A172 (cell line): ENCODE data around the gene CLINT1. TPM values are rescaled to one million over a fixed set of nuclear protein-coding genes. Genes with fewer than 3 reads are reported as not detected.

Experiments
- DNase-seq: peaks from one replicate; pipeline ENCODE4 v3.0.0-alpha.2; 2015; ENCODE audit warnings: low spot score
- total RNA-seq: library from RNA; depleted of rRNA; stranded (reverse); fragments of >200 nt; shearing (Covaris generic); gene quantifications from 2 replicates; pipeline ENCODE4 v1.2.3, GENCODE V29; 2014

The CLINT1 gene
- total RNA-seq, 1 experiment from 2014 or later: 79.2 TPM

DNA sequence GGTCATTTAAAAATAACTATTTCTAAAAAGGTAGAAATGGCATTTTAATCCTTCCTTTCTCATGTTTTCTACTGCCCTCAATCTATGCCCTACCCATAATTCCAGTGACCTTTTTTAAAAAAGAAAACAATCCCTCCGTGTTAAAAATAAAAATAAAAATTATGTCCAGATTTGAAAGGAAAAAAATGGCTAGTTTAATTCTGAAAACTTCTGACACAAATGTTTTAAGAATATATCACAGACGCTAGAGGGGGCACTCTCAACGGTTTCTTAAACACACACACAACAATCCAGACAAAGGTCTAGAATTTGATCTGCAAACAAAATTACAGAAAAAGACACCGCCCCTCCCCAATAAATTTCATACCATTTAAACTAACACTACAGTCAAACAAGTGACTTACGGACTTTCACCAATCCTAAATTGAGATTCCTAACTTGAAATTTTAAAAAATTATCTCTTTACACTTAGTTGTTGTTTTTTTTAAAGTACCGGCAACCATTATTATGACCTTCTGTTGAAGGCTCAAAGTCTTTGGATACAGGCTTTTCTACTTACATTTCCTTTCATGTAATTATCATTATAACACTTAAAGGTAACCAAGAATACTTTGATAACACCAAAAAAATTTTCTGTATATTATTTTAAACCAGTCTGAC is 38.2 kb downstream of the CLINT1 start:
- DNase-seq: peak; percentile 31

DNA sequence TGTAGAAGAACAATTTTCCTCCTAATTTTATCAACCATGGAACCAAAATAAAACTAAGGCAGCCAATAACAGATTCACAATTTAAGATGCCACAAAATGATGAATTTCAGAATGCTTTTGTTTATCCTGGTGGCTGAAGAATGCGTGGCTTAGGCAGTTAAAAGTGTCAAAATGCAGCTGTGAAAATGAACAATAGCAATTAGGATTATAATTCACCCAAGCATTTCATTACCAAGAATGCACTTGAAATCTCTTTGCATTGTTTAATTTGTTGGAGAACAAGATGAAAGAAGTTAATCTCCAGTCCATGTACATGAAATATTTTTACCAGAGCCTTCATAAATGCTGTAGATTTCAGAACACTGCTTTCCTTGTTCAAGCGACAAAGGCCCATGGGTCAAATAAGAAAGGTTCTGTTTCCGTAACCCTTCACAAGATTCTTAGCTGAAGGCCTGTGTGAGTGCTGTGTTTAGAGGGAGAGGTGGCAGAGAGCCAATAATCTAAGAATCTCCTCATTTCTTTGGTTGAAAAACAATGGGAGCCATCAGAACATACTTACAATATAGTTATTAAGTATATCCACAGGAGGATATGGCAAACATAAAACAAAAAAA is 39.3 kb downstream of the CLINT1 start:
- DNase-seq: no peak

DNA sequence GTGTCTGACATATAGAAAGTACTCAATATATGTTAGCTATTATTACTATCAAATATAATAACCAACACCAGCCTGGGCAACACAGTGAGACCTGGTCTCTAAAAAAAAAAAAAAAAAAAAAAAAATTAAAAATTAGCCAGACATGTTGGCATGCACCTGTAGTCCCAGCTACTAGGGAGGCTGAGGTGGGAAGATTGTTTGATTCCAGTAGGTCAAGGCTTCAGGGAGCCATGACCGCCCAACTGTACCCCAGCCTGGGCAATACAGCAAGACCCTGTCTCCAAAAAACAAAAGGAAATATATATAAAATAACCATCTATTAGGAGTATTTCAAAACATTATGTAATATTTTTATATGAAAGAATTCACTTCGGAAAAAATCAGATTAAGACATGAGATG is 40.6 kb downstream of the CLINT1 start:
- no peak for DNase-seq

DNA sequence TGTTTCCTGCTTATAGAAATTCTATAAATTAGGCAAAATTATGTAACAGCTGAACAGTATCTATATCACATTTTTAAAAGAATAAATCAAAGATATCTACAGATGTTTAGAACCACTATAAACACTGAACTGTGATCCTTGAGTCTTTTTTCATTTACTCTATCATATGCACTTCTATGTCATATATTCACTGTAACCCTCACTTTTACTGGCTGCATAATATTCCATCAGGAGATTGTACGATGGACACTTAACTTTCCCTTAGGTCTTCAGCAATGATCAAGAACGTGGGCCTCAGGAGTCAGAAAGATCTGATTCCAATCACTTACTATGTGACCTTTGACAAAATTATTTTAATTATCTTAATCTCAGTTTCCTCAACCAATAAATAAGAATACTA is 41.0 kb downstream of the CLINT1 start:
- DNase-seq: no peak

DNA sequence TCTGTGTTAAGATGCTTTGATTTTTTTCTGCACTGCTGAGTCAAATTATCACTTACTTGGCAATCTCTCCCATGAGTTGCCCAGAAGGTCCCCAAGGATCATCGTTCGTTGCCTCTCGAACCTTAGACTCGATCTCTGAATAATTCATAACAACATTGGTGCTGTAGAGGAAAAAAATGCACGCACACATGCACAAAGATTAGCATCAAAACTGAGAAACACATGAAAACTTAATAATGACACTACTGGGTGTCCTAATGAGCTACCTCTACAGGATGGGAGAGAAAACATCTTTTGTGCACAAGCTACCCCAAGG is 41.6 kb downstream of the CLINT1 start:
- DNase-seq: no peak

DNA sequence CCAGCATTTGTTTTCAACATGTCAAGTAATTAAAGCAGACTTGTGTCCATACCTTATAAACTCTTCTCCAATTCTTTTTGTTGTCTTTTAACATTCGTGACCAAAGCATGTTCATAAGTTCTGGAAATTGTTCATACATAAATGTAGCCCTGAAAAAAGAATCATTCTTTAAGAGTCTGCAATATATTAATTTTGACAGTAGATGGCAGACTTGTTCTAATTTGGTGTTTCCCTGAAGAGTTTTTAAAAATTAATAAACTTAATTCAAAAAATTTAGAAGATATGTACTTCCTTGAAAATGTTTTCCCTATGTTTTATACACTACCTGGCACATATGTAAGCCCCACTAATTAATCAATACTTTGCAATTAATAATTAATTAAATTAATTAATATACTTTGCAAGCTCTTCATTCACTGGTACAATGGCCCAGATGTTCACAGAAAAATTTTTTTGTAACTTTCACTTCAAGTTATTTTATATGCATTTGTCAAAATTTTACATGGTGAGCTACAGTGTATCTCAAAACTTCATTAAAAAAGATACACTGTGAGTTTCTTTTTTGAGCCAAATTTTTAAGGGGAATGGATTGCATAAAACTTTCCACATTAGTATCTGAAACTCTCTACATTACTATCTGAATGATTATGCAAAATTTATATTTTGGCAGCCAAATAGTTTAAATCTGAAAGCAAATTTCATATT is 42.1 kb downstream of the CLINT1 start:
- no peak for DNase-seq

DNA sequence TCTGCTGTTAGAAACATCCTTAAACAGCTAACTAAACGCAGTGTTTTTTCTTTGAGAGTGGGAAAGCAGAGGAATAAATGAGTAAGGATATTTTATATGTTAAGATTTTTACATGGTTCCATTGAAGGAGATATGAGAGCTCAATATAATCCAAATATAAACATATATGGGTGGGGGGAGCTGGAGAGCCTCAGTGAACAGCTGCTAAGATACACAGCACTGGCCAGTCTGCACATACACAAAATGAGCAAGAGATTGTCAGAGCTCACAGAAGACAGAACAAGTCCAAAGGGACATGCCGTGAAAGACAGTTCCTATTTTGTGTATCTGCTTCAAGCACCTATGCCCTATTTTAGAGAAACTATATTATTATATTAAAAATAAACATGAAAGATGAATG is 46.9 kb downstream of the CLINT1 start:
- no peak for DNase-seq

DNA sequence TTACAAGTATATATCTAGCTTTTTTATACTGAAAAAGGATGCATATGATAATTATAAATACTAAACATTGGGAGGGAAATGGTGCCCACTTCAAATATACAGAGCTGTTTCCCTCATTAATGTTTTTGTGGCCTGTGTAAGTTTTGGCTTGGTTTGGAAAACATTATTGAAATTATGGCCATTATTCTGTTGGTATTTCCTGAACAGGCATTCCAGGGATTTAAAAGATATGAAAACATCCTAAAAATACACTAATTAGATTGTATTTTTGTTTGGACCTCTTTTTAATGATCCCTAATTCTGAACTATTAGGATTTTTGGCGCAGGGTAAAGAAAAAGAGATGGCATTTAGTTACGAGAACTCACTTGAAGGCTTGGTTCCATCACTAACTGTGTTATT is 50.9 kb downstream of the CLINT1 start:
- DNase-seq: no peak

DNA sequence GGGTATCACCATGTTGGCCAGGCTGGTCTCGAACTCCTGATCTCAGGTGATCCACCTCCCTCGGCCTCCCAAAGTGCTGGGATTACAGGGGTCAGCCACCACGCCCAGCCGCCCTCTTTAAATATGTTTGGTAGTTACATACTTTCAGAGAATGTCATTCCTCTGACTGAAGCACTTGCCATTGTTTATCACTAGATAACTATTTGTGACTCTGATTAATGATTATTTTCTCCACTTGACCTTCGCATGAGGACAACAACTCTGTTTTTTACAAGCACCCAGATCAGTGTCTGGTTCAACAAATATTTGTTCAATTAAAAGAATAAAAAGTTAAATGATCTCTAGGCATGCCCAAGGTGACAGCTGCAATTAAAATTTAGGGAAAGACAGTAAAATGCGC is 56.2 kb downstream of the CLINT1 start:
- DNase-seq: no peak

DNA sequence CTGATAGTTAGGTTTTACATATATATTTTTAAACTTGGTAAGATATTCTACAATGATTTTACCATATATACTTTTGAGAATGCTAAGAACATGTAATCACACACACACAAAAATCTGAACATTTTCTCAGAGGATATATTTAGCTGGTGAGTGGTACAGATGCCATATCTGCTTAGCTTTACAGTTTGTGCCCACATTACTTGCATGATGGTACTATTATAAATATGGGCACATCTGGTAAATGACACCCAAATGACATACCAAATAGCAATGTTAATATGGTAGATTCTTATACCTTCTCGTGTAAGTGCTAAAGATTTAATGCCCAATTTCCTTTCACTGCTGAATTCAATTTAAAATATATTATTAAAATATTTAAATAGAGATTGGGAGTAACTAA is 58.8 kb downstream of the CLINT1 start:
- DNase-seq: no peak

DNA sequence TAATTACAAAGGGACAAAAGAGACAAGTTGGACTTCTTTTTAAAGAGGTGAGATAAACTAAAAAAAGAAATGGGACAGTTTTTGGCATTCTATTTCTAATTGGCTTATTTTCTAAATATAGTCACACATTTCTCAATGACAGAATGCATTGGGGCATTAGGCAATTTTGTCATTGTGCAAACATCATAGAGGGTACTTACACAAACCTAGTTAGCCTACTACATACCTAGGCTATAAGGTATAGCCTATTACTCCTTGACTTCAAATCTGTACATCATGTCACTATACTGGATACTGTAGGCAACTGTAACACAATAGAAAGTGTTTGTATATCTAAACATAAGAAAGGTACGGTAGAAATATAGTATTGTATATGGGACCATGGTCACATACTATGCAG is 59.4 kb downstream of the CLINT1 start:
- DNase-seq: no peak

DNA sequence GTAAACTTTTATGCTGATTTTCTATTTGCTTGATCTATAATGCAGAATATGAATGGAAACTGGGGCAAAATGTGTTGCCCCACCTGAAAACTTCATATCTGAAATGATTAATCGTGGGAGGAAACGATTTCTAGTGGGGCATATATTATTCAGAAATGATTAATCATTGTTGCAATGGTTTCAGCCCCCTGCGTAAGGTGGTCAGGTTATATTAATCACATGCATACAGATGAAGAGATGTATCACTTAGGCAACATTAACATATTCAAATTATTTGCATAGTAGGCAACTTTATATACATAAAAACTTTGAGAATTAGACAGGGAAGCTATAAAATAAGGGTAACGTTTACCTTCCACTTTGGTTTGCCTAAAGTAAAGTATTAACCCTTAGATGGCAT is 65.6 kb downstream of the CLINT1 start:
- no peak for DNase-seq

DNA sequence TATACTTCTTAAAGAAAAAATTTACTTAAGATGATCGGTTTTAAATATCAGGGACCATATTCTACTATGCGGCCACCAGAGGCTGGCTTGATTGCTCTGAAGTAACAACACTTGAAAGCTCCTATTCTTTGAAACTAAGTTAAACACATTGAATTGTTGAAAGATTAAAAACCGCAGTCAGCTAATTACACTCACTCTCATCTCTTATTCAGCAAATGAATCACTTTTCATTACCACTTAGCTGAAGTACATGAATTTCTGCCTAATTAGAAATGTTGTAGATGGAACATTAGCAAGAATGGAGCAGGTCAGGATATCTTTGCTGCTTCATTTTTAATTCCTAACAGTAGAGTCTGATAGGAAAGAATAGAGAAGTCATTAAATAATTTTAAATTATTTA is 73.1 kb downstream of the CLINT1 start:
- no peak for DNase-seq

DNA sequence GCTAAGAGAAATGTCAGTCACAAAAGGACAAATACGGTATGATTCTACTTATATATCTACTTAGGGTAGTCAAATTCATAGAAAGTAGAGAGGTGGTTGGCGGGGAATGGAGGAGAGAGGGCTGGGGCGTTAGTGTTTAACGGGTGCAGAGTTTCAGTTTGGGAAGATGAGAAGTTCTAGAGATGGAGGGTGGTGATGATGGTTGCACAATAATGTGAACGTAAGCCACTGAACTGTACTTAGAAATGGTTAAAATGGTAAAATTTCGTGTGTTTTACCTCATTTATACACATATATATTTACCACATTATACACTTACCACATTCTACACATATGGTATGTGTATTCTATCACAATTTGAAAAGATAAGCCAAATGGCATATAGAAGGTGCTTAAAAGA is 79.7 kb downstream of the CLINT1 start:
- no peak for DNase-seq

DNA sequence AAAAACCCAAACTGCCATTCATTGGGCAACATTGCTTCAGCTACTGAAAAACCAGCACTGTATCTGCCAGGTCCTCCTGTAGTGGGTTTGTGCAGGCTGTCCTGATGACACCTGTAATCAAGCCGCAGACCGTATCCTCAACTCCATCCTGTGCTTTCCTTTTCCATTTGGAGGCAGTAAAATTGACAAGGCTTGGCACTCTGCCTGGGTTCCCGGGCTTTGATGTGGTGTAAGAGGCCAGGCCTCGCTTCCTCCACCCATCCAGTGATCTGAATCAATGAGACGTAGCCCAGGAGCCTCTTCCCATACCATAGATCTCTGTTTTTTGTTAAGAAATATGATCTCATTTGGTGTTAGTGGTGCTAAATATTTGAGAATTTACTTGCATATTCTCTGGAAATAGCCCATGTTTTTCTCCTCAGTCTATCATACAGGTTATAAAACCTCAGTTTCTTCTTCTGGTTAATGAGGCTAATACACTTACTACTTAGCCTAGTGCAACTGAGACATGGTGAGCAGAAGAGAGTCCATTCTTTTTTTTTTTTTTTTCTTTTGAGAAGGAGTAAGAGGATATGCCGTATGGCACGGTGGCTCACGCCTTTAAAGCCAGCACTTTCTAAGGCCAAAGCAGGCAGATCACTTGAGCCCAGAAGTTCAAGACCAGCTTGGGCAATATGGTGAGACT is 80.7 kb downstream of the CLINT1 start:
- DNase-seq: peak; percentile 57

DNA sequence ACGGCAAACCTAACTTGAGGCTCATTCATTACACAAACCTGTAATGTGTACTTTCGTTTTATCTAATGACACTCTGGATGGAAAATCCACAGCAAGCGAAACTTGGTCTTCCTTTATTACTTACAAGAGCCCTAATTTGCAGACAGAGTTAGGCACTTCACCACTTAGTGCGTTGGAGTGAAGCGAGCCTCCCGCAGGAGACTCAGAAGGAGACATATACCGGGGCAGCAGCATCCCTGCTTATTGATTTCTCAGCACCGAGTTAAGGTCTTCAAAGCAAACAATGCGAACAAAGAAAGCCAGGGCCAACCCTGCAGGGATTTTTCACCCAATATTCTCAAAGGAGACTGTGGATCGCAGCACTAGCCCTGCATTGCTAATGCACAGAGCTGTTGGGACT is 86.8 kb downstream of the CLINT1 start:
- no peak for DNase-seq

DNA sequence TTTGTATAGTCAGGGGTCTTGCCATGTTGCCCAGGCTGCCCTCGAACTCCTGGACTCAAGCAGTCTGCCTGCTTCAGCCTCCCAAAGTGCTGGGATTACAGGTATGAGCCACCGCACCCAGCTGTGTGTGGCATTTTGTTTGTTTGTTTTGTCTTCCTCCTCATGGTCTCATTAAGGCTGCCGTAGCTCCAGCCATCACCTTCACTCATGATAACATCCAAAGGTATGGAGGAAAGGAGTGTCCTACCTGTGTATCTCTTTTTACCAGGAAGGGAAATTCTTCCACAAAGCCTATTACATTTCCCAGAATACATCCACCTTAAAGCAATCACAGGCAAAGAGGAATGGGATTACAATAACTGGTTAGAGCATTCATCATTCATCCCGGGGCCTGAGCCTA is 88.3 kb downstream of the CLINT1 start:
- DNase-seq: no peak

DNA sequence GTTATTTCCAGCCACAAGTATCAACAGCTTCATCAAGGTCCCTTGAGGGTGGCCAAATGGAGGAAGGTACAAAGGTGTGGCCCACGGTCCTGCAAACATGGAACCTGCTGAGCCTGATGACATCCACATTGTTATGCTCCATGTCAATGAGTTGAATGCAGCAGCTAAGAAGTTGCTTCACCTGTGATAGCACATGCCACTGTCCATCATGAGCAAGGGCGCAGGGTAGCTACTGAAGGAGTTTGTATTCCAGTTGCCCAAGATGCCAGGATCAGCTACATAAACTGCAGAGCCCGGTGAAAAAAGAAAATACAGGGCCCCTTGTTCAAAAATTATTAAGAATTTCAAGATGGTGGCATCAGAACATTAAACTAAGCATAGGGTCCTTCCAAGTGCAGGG is 91.3 kb downstream of the CLINT1 start:
- no peak for DNase-seq

DNA sequence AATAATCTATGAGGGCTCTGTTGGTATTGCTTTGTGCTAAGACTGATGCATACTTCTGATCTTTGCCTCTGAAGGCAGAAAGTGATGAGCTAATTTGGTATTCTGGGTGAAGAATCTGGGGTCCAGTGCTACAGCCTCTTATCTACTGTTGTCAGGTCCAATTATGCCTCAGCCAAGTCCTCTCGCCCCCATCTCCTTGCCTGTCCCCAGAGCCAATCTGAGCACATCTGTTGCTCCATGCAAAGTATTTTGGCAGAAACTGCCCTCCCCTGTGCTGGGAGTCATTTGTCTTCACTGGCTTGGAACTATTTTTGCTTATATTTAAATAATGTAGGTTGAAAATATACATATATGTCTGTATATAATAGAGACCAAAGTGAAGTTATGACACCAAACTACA is 92.0 kb downstream of the CLINT1 start:
- DNase-seq: no peak

DNA sequence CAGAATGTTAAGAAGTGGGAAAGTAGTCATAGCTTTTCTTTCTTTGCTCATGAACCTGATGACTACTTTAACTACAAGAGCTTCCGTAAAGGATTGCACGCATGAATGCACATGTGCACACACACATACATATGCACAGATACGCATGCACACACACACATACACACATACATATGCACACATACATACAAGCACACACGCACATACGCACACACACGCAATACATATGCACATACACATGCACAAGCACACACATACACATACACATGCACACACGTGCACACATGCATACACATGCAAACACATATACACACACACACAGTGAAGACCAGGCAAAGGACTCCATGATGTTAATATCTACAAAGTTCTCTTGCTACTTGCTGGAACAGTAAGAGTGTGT is 92.5 kb downstream of the CLINT1 start:
- no peak for DNase-seq

DNA sequence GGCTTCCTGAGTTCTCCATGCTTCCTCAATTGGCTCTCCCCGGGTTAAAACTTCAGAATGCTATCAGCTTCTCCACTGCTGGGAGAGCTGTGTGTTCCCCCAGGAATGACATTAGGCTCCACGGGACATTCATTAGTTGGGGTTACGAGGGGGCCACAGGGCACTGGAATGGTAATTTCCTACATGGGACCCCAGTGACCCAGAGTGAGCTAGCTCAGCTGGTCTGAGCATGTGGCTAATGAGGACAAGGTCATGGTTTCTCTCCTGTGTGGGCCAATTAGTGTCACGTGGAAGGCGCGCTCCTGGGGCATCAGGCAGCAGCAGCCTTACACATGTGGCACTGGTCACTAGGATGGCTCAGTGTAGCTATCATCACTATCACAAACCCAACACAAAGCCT is 94.4 kb downstream of the CLINT1 start:
- no peak for DNase-seq

DNA sequence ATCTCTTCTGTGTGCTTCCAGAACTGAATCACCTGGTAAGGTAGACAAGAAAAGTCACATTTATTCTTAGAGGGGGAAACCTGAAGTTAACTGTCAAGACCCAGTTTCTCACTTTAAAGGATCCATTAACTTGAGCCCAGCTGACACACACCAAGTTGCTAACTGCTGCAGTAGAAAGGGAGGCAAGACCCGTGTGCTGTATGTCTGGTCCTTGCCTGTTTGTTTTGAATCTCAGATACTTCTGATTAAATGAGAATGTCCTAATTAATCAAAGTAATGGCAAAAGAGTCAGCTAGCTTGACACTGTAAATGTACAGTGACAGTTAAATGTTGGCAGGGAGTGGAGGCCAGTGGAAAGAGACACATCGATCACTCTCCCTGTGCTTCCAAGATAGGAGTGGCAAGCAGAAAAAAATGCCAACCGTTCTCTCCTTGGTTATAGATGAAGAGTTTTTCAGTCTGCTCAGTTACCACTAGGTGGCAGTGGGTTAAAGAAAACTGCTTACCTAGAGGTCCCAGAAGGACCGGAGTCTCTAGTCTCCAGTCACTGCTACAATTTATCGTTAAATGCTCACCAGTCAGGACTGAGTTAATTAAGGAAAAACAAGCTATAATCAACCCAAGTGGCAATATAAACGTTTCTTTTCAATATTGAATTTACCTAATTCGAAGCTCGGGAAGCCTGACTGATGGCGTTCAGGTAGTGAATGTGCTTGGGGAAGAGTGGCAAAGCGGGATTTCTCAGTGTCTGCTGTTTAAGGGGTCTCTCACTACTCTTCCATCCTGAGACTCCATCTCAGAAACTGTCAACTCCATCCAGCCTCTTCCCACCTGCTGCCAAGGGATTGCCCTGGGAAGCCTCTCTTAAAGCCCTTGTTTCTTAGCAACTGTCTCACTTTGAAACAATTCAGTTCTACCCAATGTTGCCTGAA is 97.0 kb downstream of the CLINT1 start:
- peak; percentile 75 for DNase-seq
